K562 (cell line): ENCODE data around the gene PKHD1. TPM values are rescaled to one million over a fixed set of nuclear protein-coding genes. Genes with fewer than 3 reads are reported as not detected.

Experiments used
- ATAC-seq: fragments of 200-7000 bp; cut with Tn5 transposase; 3 replicates; pipeline ENCODE4 v1.9.1; 2020; ENCODE audit warnings: moderate library complexity
- BruUV-seq: library from RNA; stranded (reverse); fragments of 400-500 nt; replicated peaks from 2 replicates; lab custom pipeline; 2021; lab: Mats Ljungman, UMichigan
- CTCF ChIA-PET: fragments of 300-600 bp; formaldehyde crosslinking; extraction: SDS; loops from one replicate; lab custom pipeline; 2021; ENCODE audit warnings: low intra/inter-chr PET ratio; lab: Yijun Ruan, JAX
- POLR2A ChIA-PET: fragments of 300-600, 350-650 bp; sonication (Branson Sonifier 250); formaldehyde crosslinking; extraction: SDS; loops from one replicate; lab custom pipeline; 2021; ENCODE audit warnings: antibody characterized with exemption, inconsistent platforms; lab: Yijun Ruan, JAX
- DNase-seq, 4 experiments: peaks; one replicate each; pipeline versions ENCODE4 v3.0.0 to v3.0.0-alpha.2; 2011 to 2018; ENCODE audit warnings: low spot score in 3 of 4, mixed read lengths in 3 of 4; ENCODE audit errors: extremely low read depth in 1 of 4
- FAIRE-seq: peaks from 2 replicates; lab custom pipeline; 2011; peaks lifted over from hg19 to GRCh38; lab: Jason Lieb, UNC
- H2AFZ ChIP-seq: 2 replicates; pipeline ENCODE4 v1.6.0; 2011; ENCODE audit warnings: low read depth, low read length, control low read depth, inconsistent platforms
- H3K27ac ChIP-seq: fragments of 200-600 bp; 3 replicates; pipeline ENCODE4 v1.8.0; 2011; ENCODE audit warnings: low read depth, mild to moderate bottlenecking, control low read depth, inconsistent platforms, low read length, moderate library complexity, mixed read lengths; ENCODE audit errors: extremely low read depth
- H3K27me3 ChIP-seq, 2 experiments: fragments of 300-600 bp in 1 of 2; 2 replicates in 1 of 2; 3 replicates in 1 of 2; pipeline versions ENCODE4 v1.6.0 to v1.8.0; 2011; ENCODE audit warnings: inconsistent platforms in 2 of 2, low read length in 2 of 2, mild to moderate bottlenecking in 1 of 2, mixed read lengths in 1 of 2, moderate library complexity in 1 of 2; ENCODE audit not compliant: control insufficient read depth in 2 of 2, insufficient read depth in 2 of 2
- H3K36me3 ChIP-seq: fragments of 300-600 bp; 3 replicates; pipeline ENCODE4 v1.8.0; 2011; ENCODE audit warnings: mild to moderate bottlenecking, low read length, inconsistent platforms; ENCODE audit not compliant: control insufficient read depth, insufficient read depth
- H3K4me1 ChIP-seq, 2 experiments: fragments of 200-600 bp in 1 of 2; replicated peaks in 1 of 2; 2 replicates in 1 of 2; 3 replicates in 1 of 2; pipeline versions ENCODE4 v1.5.1 to v1.8.0; 2011; ENCODE audit warnings: inconsistent platforms in 2 of 2, low read length in 2 of 2, mild to moderate bottlenecking in 1 of 2, mixed read lengths in 1 of 2, moderate library complexity in 1 of 2; ENCODE audit not compliant: control insufficient read depth in 2 of 2, insufficient read depth in 2 of 2
- H3K4me2 ChIP-seq: 2 replicates; pipeline ENCODE4 v1.6.1; 2011; ENCODE audit warnings: low read length, control low read depth, inconsistent platforms, mixed read lengths; ENCODE audit not compliant: insufficient read depth
- H3K4me3 ChIP-seq: fragments of 200-600 bp; sonication (generic), shearing (Covaris generic); 2 replicates; pipeline ENCODE4 v1.5.1; 2016; ENCODE audit warnings: control low read depth, inconsistent platforms
- H3K79me2 ChIP-seq: fragments of 200-600 bp; 3 replicates; pipeline ENCODE4 v1.8.0; 2011; ENCODE audit warnings: low read length, inconsistent platforms; ENCODE audit not compliant: control insufficient read depth, insufficient read depth
- H3K9ac ChIP-seq, 2 experiments: 2 replicates each; pipeline versions ENCODE4 v1.6.0 to v1.6.1; 2011; ENCODE audit warnings: low read depth in 2 of 2, low read length in 2 of 2, control low read depth in 1 of 2, inconsistent platforms in 1 of 2, mild to moderate bottlenecking in 1 of 2, mixed read lengths in 1 of 2; ENCODE audit not compliant: insufficient read depth in 1 of 2
- H3K9me1 ChIP-seq: one replicate; pipeline ENCODE4 v1.6.0; 2011; ENCODE audit warnings: inconsistent platforms, mild to moderate bottlenecking, low read length, moderate library complexity; ENCODE audit not compliant: control insufficient read depth, insufficient read depth
- H3K9me3 ChIP-seq: replicated peaks from 2 replicates; pipeline ENCODE4 v1.5.1; 2011; ENCODE audit warnings: low read depth, low read length, inconsistent platforms; ENCODE audit not compliant: control insufficient read depth, insufficient read depth
- H4K20me1 ChIP-seq: replicated peaks from 2 replicates; pipeline ENCODE4 v1.6.1; 2011; ENCODE audit warnings: low read length, inconsistent platforms, mixed read lengths; ENCODE audit not compliant: control insufficient read depth, insufficient read depth
- C11orf30 ChIP-seq: fragments of 450-650 bp; IDR thresholded peaks from 2 replicates; pipeline ENCODE4 v1.6.1; 2016; ENCODE audit warnings: low read depth, mild to moderate bottlenecking
- CTCF ChIP-seq, 3 experiments: IDR thresholded peaks in 2 of 3; conservative IDR thresholded peaks in 1 of 3; 2 replicates each; pipeline ENCODE4 v1.5.1; 2011 to 2012; ENCODE audit warnings: low read length in 3 of 3, mild to moderate bottlenecking in 3 of 3, control low read depth in 2 of 3, improper control_type of control experiment in 1 of 3, inconsistent platforms in 1 of 3, low read depth in 1 of 3, mixed read lengths in 1 of 3, moderate library complexity in 1 of 3; ENCODE audit not compliant: insufficient read depth in 2 of 3
- MAFF ChIP-seq: IDR thresholded peaks from 2 replicates; pipeline ENCODE4 v1.6.1; 2012; ENCODE audit warnings: low read length, improper control_type of control experiment
- MAZ ChIP-seq, 2 experiments: fragments of 450-650 bp in 1 of 2; sonication (generic) in 1 of 2; formaldehyde crosslinking; IDR thresholded peaks in 1 of 2; conservative IDR thresholded peaks in 1 of 2; 2 replicates each; pipeline versions ENCODE4 v1.4.0 to v1.5.0; 2020; ENCODE audit warnings: mild to moderate bottlenecking in 1 of 2, missing genetic modification reagents in 1 of 2
- PHB ChIP-seq: fragments of 250-450 bp; sonication (Bioruptor Pico); IDR thresholded peaks from 2 replicates; pipeline ENCODE4 v1.5.0; 2021
- RCOR1 ChIP-seq, 2 experiments: IDR thresholded peaks; 2 replicates each; pipeline ENCODE4 v1.6.1; 2012; ENCODE audit warnings: low read depth in 2 of 2, low read length in 2 of 2, borderline replicate concordance in 1 of 2, improper control_type of control experiment in 1 of 2
- ZNF212 ChIP-seq: fragments of 450-650 bp; formaldehyde crosslinking; IDR thresholded peaks from 2 replicates; pipeline ENCODE4 v1.4.0; 2020; ENCODE audit warnings: mild to moderate bottlenecking
- ZNF316 ChIP-seq: fragments of 450-650 bp; IDR thresholded peaks from 2 replicates; pipeline ENCODE4 v1.6.1; 2016
- ZNF444 ChIP-seq: fragments of 250-450 bp; sonication (Bioruptor Pico); IDR thresholded peaks from 2 replicates; pipeline ENCODE4 v1.4.0; 2020; ENCODE audit warnings: mild to moderate bottlenecking, moderate library complexity
- WGBS: fragments of 100-300 bp; shearing (Covaris generic); methylation state at CpG from one replicate; pipeline ENCODE4 v1.1.6; 2016; ENCODE audit warnings: low coverage, mixed read lengths; ENCODE audit not compliant: insufficient coverage; ENCODE audit errors: missing lambda C conversion rate; 5-methylcytosine and 5-hydroxymethylcytosine counted together
- in situ Hi-C: fragments of 300-500 bp; cut with MboI; formaldehyde crosslinking; loops from 4 replicates; pipeline ENCODE4 v1.15.0; 2018; ENCODE audit warnings: inconsistent platforms, mixed read lengths
- intact Hi-C: fragments of 100-400 bp; cut with micrococcal nuclease; formaldehyde crosslinking; loops from 2 replicates; pipeline ENCODE4 v1.14.2; 2022
- polyA plus RNA-seq, 8 experiments: library from polyadenylated mRNA; depleted of rRNA in 4 of 8; stranded (reverse) in 5 of 8; unstranded in 3 of 8; fragments of >200 nt; fragmentation: Nextera tagmentation in 2 of 8; fragmentation: Illumina TruSeq in 1 of 8; extraction: Ambion mirVana in 2 of 8; extraction: Trizol in 1 of 8; gene quantifications; 2 replicates each; pipeline versions ENCODE4 v1.2.1 to v1.2.3, GENCODE V29; 2011 to 2014; ENCODE audit warnings: inconsistent platforms in 1 of 8, missing spikeins in 1 of 8
- total RNA-seq, 7 experiments: library from RNA; depleted of rRNA in 6 of 7; stranded (reverse); fragments of >200 nt in 6 of 7; fragmentation: Illumina TruSeq in 2 of 7; extraction: Trizol in 2 of 7; gene quantifications; 2 replicates each; pipeline versions ENCODE4 v1.2.1 to v1.2.3, GENCODE V29; 2011 to 2021; ENCODE audit warnings: low replicate concordance in 1 of 7

The PKHD1 gene
- total and polyA plus RNA-seq, 9 of the 15 experiments (the other 6 are each of a cell fraction or from before 2014, with no cell fraction given): 0.01 to 0.04 (median 0.01) TPM; not detected in 6

GRCh38 chr6:51619042-51619799, 468.2 kb downstream of the PKHD1 start:
- Histone ChIP-seq H3K9ac (no peak overlapping the region), H3K9me3 (no peaks in the 10 kb centered on the region), H3K27me3 (no peaks in the 10 kb centered on the region), H3K79me2 (no peaks in the 10 kb centered on the region), H3K4me3 (no peak overlapping the region), H3K4me1 (no peaks in the 10 kb centered on the region), H3K27ac (no peak overlapping the region), H3K9me1 (no peaks in the 10 kb centered on the region), H4K20me1 (no peaks in the 10 kb centered on the region), H3K4me2 (no peak overlapping the region), H3K36me3 (no peaks in the 10 kb centered on the region), H2AFZ (no peak overlapping the region)
- WGBS: under 1% methylated on average over 6 of the region's 6 CpGs
- in situ Hi-C loops (no loop called here), intact Hi-C loops (no loop called here)
- ChIA-PET CTCF (no interaction called here), POLR2A (no interaction called here)
- TF ChIP-seq MAFF (0 out of 2 replicates have a peak, but pooled peaks have one; percentile 20), C11orf30 (peak; percentile 21; the same call in 1 of the 2 replicates), ZNF444 (no peak), PHB (CRISPR knock-in tag) (no peak), ZNF212 (CRISPR knock-in tag) (no peak), ZNF316 (peak; percentile 48; the same call in 1 of the 2 replicates), RCOR1 (IDR thresholded peaks at IDR 0.05; ENCODE audit: borderline replicate concordance in 1 of 2, low read depth in 2 of 2, low read length in 2 of 2) (no peak)
- BruUV-seq: no TSS peak
- FAIRE-seq: no peak
- no peak for DNase-seq
- ATAC-seq: no peak

GRCh38 chr6:51618563-51618962, 468.9 kb downstream of the PKHD1 start:
- H3K36me3 ChIP-seq: no peaks in the 10 kb centered on the region
- in situ Hi-C loops: no loop called here
- DNase-seq: peak in 2 of 4 experiments; percentile 22 to 24
- TF ChIP-seq MAZ (CRISPR knock-in tag; conservative IDR thresholded peaks at IDR 0.05 in 1 of 2, IDR thresholded peaks at IDR 0.05 in 1 of 2) (no peak), CTCF (IDR thresholded peaks at IDR 0.05 in 2 of 3, conservative IDR thresholded peaks at IDR 0.05 in 1 of 3; ENCODE audit: insufficient read depth in 2 of 3, low read depth in 1 of 3, low read length in 3 of 3) (peak in 1 of 3 experiments; percentile 36; a peak in 1 of 6 replicates)
- TF ChIP-seq, all 486 proteins: peak for 1
- Histone ChIP-seq H3K9me3 (no peaks in the 10 kb centered on the region), H3K27me3 (no peaks in the 10 kb centered on the region), H3K9me1 (no peaks in the 10 kb centered on the region), H3K4me2 (no peak overlapping the region), H3K4me1 (no peaks in the 10 kb centered on the region), H4K20me1 (no peaks in the 10 kb centered on the region), H2AFZ (no peak overlapping the region), H3K9ac (no peak overlapping the region), H3K79me2 (no peaks in the 10 kb centered on the region), H3K27ac (no peak overlapping the region), H3K4me3 (no peak overlapping the region)
- ATAC-seq (no peak), FAIRE-seq (no peak)
- no TSS peak for BruUV-seq
- CTCF ChIA-PET: no interaction called here
- POLR2A ChIA-PET: no interaction called here
- intact Hi-C loops: no loop called here
